GM18517 (cell line): ENCODE data around the gene PDCD2L.
"Not testable (repeated sequence)": the region's sequence is repeated elsewhere in the genome, so short reads cannot be mapped to it uniquely, and the experiment has no call there.

Experiments
- ATAC-seq: cut with Tn5 transposase; IDR thresholded peaks from one replicate; pipeline ENCODE4 v1.9.1; 2021; ENCODE audit warnings: mild to moderate bottlenecking, moderate library complexity; ENCODE audit not compliant: unreplicated experiment

PDCD2L gene

GRCh38 chr19:34373601-34374288, 30.5 kb upstream of the PDCD2L start:
- ATAC-seq, result no peak

GRCh38 chr19:34375598-34375997, 28.6 kb upstream of the PDCD2L start:
- ATAC-seq, result no peak

- ATAC-seq, result no peak
These were observed 23.5 kb upstream of the PDCD2L start for GRCh38 chr19:34380639-34381241.

GRCh38 chr19:34381399-34382251, 22.6 kb upstream of the PDCD2L start:
- no peak for ATAC-seq

GRCh38 chr19:34382471-34382870, 21.7 kb upstream of the PDCD2L start:
- ATAC-seq, result no peak

GRCh38 chr19:34383599-34383998, 20.6 kb upstream of the PDCD2L start:
- no peak for ATAC-seq

GRCh38 chr19:34386645-34387445, 17.4 kb upstream of the PDCD2L start:
- ATAC-seq, result no peak

GRCh38 chr19:34387446-34387810, 16.8 kb upstream of the PDCD2L start:
- ATAC-seq, result no peak

- not testable (repeated sequence) for ATAC-seq
These were observed 15.5 kb upstream of the PDCD2L start for GRCh38 chr19:34388745-34389144.

GRCh38 chr19:34391813-34392212, 12.4 kb upstream of the PDCD2L start:
- no peak for ATAC-seq

- ATAC-seq, result no peak
These were observed 11.2 kb upstream of the PDCD2L start for GRCh38 chr19:34393031-34393430.

- no peak for ATAC-seq
These were observed 10.6 kb upstream of the PDCD2L start for GRCh38 chr19:34393629-34394028.

- ATAC-seq, result no peak
These were observed 6.3 kb upstream of the PDCD2L start for GRCh38 chr19:34397853-34398252.

- no peak for ATAC-seq
These were observed 4.3 kb upstream of the PDCD2L start for GRCh38 chr19:34399886-34400285.

- ATAC-seq, result not testable (repeated sequence)
These were observed 3.4 kb upstream of the PDCD2L start for GRCh38 chr19:34400844-34401243.

- ATAC-seq, result no peak
These were observed 2.1 kb upstream of the PDCD2L start for GRCh38 chr19:34402074-34402600.

GRCh38 chr19:34403784-34404108, 453 bp upstream of the PDCD2L start:
- peak; percentile 16 for ATAC-seq

- ATAC-seq, result no peak
These were observed 1.9 kb downstream of the PDCD2L start for GRCh38 chr19:34405892-34406660.

GRCh38 chr19:34408411-34408810, 4.2 kb downstream of the PDCD2L start:
- ATAC-seq, result no peak
